ENCODE results near the gene SV2C. TPM values are rescaled to one million over a fixed set of nuclear protein-coding genes. Genes with fewer than 3 reads are reported as not detected.

Gene SV2C
- total RNA-seq, 1 donor from 2014 or later, result 0.15 TPM

DNA sequence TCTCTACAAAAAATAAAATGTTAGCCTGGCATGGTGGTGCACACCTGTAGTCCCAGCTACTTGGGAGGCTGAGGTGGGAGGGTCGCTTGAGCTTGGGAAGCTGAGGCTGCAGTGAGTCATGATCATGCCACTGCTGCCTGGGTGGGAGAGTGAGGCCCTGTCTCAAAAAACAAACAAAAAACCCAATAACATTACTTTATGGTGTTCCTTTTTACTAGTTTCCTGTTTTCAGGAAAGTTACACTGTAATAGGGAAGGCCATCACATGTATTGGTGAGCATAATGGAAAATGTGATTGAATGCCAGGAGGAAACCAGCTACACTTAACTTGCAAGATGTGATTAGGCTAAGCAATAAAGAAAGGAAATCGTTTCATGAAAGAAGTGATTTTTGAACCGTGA is 42.7 kb downstream of the SV2C start:
- H3K4me2 ChIP-seq, result no peak overlapping the region
- Mint-ChIP-seq H3K27ac (no peak overlapping the region), H3K4me1 (no peaks in the 10 kb centered on the region), H3K4me3 (no peak overlapping the region), H3K36me3 (no peaks in the 10 kb centered on the region), H3K9me3 (peaks cover 6% of the 10 kb centered on the region), H3K27me3 (ENCODE audit: insufficient read depth, low read depth) (no peaks in the 10 kb centered on the region)
- no peak overlapping the region for H3K4me3 ChIP-seq
- no peaks in the 10 kb centered on the region for H3K36me3 ChIP-seq
- H3K27me3 ChIP-seq, result no peaks in the 10 kb centered on the region
- no peaks in the 10 kb centered on the region for H3K4me1 ChIP-seq
- no peaks in the 10 kb centered on the region for H3F3A ChIP-seq (ENCODE audit: low read depth)
- H3K9me3 ChIP-seq (ENCODE audit: low read depth), result no peaks in the 10 kb centered on the region
- H3K27ac ChIP-seq, result no peak overlapping the region
- TF ChIP-seq EZH2phosphoT487 (IDR thresholded peaks at IDR 0.05) (no peak), EZH2 (IDR thresholded peaks at IDR 0.05) (no peak)
- TF ChIP-seq, protein P1, sequence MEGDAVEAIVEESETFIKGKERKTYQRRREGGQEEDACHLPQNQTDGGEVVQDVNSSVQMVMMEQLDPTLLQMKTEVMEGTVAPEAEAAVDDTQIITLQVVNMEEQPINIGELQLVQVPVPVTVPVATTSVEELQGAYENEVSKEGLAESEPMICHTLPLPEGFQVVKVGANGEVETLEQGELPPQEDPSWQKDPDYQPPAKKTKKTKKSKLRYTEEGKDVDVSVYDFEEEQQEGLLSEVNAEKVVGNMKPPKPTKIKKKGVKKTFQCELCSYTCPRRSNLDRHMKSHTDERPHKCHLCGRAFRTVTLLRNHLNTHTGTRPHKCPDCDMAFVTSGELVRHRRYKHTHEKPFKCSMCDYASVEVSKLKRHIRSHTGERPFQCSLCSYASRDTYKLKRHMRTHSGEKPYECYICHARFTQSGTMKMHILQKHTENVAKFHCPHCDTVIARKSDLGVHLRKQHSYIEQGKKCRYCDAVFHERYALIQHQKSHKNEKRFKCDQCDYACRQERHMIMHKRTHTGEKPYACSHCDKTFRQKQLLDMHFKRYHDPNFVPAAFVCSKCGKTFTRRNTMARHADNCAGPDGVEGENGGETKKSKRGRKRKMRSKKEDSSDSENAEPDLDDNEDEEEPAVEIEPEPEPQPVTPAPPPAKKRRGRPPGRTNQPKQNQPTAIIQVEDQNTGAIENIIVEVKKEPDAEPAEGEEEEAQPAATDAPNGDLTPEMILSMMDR (IDR thresholded peaks at IDR 0.05), result no peak
- no peak for DNase-seq (ENCODE audit: low spot score)
- no peak overlapping the region for H2AFZ ChIP-seq (replicated peaks)
- H4K20me1 ChIP-seq (ENCODE audit: low read depth), result no peaks in the 10 kb centered on the region
- H3K9ac ChIP-seq, result no peak overlapping the region
- no peaks in the 10 kb centered on the region for H3K79me2 ChIP-seq (ENCODE audit: low read depth)

- no peak overlapping the region for H3K4me2 ChIP-seq
- Mint-ChIP-seq H3K9me3 (no peaks in the 10 kb centered on the region), H3K36me3 (peaks cover 7% of the 10 kb centered on the region), H3K27me3 (ENCODE audit: insufficient read depth, low read depth) (no peaks in the 10 kb centered on the region), H3K4me1 (peaks cover 15% of the 10 kb centered on the region), H3K27ac (no peak overlapping the region), H3K4me3 (no peak overlapping the region)
- no peaks in the 10 kb centered on the region for H3K79me2 ChIP-seq (ENCODE audit: low read depth)
- H2AFZ ChIP-seq (replicated peaks), result no peak overlapping the region
- H3K4me3 ChIP-seq, result no peak overlapping the region
- H3F3A ChIP-seq (ENCODE audit: low read depth), result no peaks in the 10 kb centered on the region
- H3K9me3 ChIP-seq (ENCODE audit: low read depth), result no peaks in the 10 kb centered on the region
- H4K20me1 ChIP-seq (ENCODE audit: low read depth), result no peaks in the 10 kb centered on the region
- no peaks in the 10 kb centered on the region for H3K36me3 ChIP-seq
- no peaks in the 10 kb centered on the region for H3K27me3 ChIP-seq
- no peak overlapping the region for H3K9ac ChIP-seq
- TF ChIP-seq EZH2 (IDR thresholded peaks at IDR 0.05) (no peak), EZH2phosphoT487 (IDR thresholded peaks at IDR 0.05) (no peak)
- TF ChIP-seq, protein P1 (IDR thresholded peaks at IDR 0.05), result no peak
- no peak overlapping the region for H3K27ac ChIP-seq
- no peaks in the 10 kb centered on the region for H3K4me1 ChIP-seq
- DNase-seq (ENCODE audit: low spot score), result no peak
Observed at GRCh38 chr5:76134003-76134402, 50.8 kb downstream of the SV2C start.

DNA sequence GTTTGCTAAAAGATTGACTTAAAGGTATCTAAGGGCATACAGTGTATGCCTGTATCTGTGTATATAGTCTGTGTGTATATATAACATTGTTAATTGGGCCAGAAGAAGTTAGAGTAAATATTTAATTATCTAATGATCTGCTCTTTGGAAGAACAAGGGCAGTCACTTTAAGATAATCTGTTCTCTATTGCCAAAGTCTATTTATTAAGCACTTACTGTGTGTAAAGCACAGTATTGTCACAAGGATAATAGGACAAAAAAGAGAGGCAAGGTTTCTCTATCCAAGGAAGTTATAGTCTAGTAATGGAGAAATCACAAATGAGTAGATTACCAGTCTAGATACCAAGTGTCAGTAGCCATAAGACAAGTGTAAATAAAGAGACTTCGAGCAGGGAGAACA is 51.5 kb downstream of the SV2C start:
- Histone ChIP-seq H3K36me3 (no peaks in the 10 kb centered on the region), H3K9me3 (ENCODE audit: low read depth) (no peaks in the 10 kb centered on the region), H3K4me3 (no peak overlapping the region), H3K4me2 (no peak overlapping the region), H3K27ac (no peak overlapping the region), H2AFZ (replicated peaks) (no peak overlapping the region), H3K4me1 (no peaks in the 10 kb centered on the region), H3F3A (ENCODE audit: low read depth) (no peaks in the 10 kb centered on the region), H3K9ac (no peak overlapping the region), H3K79me2 (ENCODE audit: low read depth) (no peaks in the 10 kb centered on the region), H3K27me3 (no peaks in the 10 kb centered on the region), H4K20me1 (ENCODE audit: low read depth) (no peaks in the 10 kb centered on the region)
- DNase-seq (ENCODE audit: low spot score), result no peak
- Mint-ChIP-seq H3K4me1 (peaks cover 15% of the 10 kb centered on the region), H3K9me3 (no peaks in the 10 kb centered on the region), H3K27me3 (ENCODE audit: insufficient read depth, low read depth) (no peaks in the 10 kb centered on the region), H3K27ac (no peak overlapping the region), H3K4me3 (no peak overlapping the region), H3K36me3 (peaks cover 7% of the 10 kb centered on the region)
- TF ChIP-seq EZH2phosphoT487 (IDR thresholded peaks at IDR 0.05), result no peak
- TF ChIP-seq, protein P1 (IDR thresholded peaks at IDR 0.05), result no peak
- no peak for TF ChIP-seq EZH2 (IDR thresholded peaks at IDR 0.05)
